Measurements from ENCODE around the gene BCAS3.
"Not testable (repeated sequence)": the region's sequence is repeated elsewhere in the genome, so short reads cannot be mapped to it uniquely, and the experiment has no call there.

Gene BCAS3

GRCh38 chr17:61423967-61424649 lies 746.5 kb downstream of the BCAS3 start:
- DNase-seq (ENCODE audit: low read depth): no peak

GRCh38 chr17:61425682-61426481 lies 748.2 kb downstream of the BCAS3 start:
- DNase-seq (ENCODE audit: low read depth): no peak

DNA sequence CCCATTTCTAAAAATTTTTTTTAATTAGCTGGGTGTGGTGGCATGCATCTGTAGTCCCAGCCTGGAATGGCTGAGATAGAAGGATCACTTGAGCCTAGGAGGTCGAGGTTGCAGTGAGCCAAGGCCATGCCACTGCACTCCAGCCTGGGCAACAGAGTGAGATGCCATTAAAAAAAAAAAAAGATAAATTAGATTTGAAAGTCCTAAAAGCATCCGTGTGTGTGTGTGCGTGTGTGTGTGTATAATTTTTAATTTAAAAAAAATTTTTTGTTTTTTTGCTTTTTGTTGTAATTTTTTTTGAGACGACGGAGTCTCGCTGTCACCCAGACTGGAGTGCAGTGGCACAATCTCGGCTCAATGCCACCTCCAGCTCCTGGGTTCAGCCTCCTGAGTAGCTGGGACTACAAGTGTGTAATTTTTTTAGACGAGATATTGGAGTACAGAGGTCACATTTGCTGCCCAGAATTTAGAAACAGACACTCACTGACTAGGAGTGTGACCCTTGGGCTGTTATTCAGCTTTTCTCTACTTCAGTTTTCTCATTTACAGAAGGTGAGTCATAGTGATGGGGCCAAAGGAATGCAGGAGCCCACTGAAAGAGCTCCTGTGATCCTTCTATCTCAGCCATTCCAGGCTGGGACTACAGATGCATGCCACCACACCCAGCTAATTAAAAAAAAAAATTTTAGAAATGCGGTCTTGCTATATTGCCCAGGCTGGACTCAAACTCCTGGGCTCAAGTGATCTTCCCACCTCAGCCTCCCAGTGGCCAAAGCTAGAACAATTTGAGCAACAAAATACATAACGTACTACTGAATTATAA lies 749.0 kb downstream of the BCAS3 start:
- no peak for DNase-seq (ENCODE audit: low read depth)

DNA sequence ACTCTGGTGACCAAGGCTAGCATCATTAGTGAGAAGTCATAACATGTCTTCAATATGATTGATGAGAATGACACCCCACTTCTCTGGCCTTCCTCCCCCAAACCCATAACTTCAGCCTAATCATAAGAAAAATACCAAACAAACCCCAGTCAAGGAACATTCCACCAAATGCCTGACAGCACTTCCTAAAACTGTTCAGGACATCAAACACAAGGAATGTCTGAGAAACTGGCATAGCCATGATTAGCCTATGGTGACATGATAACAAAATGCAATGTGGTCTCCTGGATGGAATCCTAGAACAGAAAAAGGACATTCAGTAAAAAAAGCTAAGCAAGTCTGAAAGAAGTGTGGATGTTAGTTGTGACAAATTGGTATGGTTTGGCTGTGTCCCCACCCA lies 749.9 kb downstream of the BCAS3 start:
- no peak for DNase-seq (ENCODE audit: low read depth)

- DNase-seq (ENCODE audit: low read depth): no peak
Observed at GRCh38 chr17:61429274-61429673, 751.6 kb downstream of the BCAS3 start.

DNA sequence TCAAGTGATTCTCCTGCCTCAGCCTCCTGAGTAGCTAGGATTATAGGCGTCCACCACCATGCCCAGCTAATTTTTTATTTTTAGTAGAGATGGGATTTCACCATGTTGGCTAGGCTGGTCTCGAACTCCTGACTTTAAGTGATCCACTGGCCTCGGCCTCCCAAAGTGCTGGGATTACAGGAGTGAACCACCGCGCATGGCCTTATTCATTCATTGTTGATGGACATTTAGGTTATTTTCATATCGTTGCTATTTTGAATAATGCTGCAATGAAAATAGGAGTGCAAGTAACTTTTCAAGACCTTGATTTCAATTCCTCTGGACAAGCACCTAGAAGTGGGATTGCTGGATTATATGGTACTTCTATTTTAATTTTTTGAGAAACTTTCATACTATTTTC lies 752.2 kb downstream of the BCAS3 start:
- not testable (repeated sequence) for DNase-seq (ENCODE audit: low read depth)

DNA sequence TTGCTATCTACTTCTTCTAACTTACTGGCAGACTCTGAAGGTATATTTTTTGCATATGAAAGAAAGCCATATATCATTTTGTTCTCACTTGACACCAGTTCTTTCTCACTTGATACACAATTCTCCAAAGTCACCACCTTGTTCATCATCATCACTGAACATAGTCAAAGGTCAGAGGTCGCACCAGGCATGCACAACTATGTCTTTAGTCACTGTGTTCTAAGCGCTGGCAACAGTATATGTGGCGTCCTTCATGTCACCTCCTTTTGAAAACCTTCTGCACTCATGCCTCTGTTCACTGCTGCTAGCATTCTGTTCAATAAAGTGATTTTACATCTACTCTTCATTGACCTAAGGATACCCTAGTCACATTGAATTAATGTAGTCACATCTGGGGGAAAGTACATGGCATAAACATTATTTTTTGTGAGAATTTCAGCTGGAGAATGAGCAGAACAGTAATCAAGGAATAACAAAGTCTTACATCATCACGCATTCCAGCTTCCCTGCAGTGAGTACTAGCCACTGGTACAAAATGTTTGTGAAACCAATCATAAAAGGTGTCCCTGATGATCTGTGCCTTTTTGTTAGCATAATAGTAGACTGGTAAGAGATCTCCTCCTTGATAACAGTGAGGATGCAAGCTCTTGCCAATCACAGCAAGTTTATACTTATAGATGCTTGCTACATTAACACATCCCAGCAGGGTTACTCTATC lies 754.1 kb downstream of the BCAS3 start:
- DNase-seq (ENCODE audit: low read depth): no peak

- DNase-seq (ENCODE audit: low read depth): no peak
Observed at GRCh38 chr17:61436273-61436672, 758.6 kb downstream of the BCAS3 start.

GRCh38 chr17:61436995-61437704 lies 759.5 kb downstream of the BCAS3 start:
- no peak for DNase-seq (ENCODE audit: low read depth)

- DNase-seq (ENCODE audit: low read depth): no peak
Observed at GRCh38 chr17:61440697-61441096, 763.0 kb downstream of the BCAS3 start.

GRCh38 chr17:61441507-61441906 lies 763.9 kb downstream of the BCAS3 start:
- DNase-seq (ENCODE audit: low read depth): not testable (repeated sequence)

DNA sequence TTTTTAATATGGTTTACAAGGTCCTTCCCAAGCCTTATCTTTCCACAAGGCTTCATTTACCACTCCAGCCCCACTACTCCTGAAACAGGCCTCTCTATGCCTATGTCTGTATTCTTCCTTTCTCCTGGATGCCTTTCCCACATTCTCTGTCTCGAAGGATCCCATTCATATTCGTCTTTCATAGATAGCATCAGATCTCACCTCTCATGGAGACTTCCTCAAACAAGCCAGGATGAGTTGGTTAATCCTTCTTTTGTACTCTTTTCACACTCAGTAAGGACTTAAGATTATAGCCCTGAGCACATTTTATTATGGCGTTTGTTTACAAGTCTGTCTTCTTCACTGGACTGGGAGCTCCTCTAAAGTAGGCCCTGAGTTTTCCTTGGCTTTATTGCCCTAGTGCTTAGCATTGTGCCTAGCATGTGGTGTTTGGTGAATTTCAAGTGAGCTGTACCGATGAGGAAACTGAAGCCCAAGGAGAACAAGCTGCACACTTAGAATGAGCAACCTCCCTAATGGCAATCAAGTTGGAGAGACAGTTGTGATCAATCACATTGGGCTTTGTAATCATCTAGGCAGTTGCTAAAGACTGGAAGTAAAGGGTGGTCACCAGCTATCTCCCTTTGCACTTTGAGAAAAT lies 764.6 kb downstream of the BCAS3 start:
- DNase-seq (ENCODE audit: low read depth): no peak

Measured in activated T-helper 1 cell treated with Interleukin-2 at 50 U/mL for 16 hours (primary cell).